Right atrium auricular region (tissue), 2 donors: ENCODE results near the gene TRPV2. TPM values are rescaled to one million over a fixed set of nuclear protein-coding genes. Genes with fewer than 3 reads are reported as not detected.

Experiments used
- DNase-seq: peaks from one replicate; pipeline ENCODE4 v3.0.0-alpha.2; 2019; ENCODE audit warnings: low spot score
- H3K27ac ChIP-seq, 2 donors: fragments of 200-600 bp; sonication (generic); 1 replicate in 1 of 2; 2 replicates in 1 of 2; pipeline ENCODE4 v1.5.1; 2016 to 2019
- H3K27me3 ChIP-seq, 2 donors: fragments of 200-600 bp; sonication (generic); one replicate each; pipeline versions ENCODE4 v1.5.1 to v1.6.0; 2017 to 2019
- H3K36me3 ChIP-seq: fragments of 200-600 bp; sonication (generic); one replicate; pipeline ENCODE4 v1.5.1; 2016
- H3K4me1 ChIP-seq, 2 donors: fragments of 200-600 bp; sonication (generic); one replicate each; pipeline versions ENCODE4 v1.5.1 to v1.6.0; 2017 to 2019
- H3K4me3 ChIP-seq, 2 donors: fragments of 200-600 bp; sonication (generic); 1 replicate in 1 of 2; 2 replicates in 1 of 2; pipeline ENCODE4 v1.5.1; 2017 to 2019; ENCODE audit warnings: mild to moderate bottlenecking in 1 of 2, moderate library complexity in 1 of 2
- H3K9me3 ChIP-seq, 2 donors: fragments of 200-600 bp; sonication (generic); one replicate each; pipeline ENCODE4 v1.5.1; 2019
- CTCF ChIP-seq, 2 donors: fragments of 200-600 bp; sonication (generic); IDR thresholded peaks; one replicate each; pipeline ENCODE4 v1.5.1; 2019; ENCODE audit warnings: antibody characterized with exemption in 2 of 2
- total RNA-seq, 2 donors: library from RNA; depleted of rRNA; stranded (reverse); fragments of >200 nt; gene quantifications; one replicate each; pipeline ENCODE4 v1.1.0, GENCODE V29; 2016

The TRPV2 gene
- total RNA-seq, 2 donors from 2014 or later, result 6.7 to 15.0 TPM

GRCh38 chr17:16470265-16470664, 54.9 kb downstream of the TRPV2 start:
- DNase-seq, result no peak
- Histone ChIP-seq H3K36me3 (no peaks in the 10 kb centered on the region), H3K27me3 (no peaks in the 10 kb centered on the region), H3K27ac (no peak overlapping the region), H3K4me3 (no peak overlapping the region), H3K9me3 (no peaks in the 10 kb centered on the region), H3K4me1 (peaks cover 0 to 27% of the 10 kb centered on the region in 2 donors)
- no peak for TF ChIP-seq CTCF (IDR thresholded peaks at IDR 0.05)

- no peak overlapping the region for H3K27ac ChIP-seq
- no peaks in the 10 kb centered on the region for H3K36me3 ChIP-seq
- no peaks in the 10 kb centered on the region for H3K27me3 ChIP-seq
- no peak overlapping the region for H3K4me3 ChIP-seq
- TF ChIP-seq CTCF (IDR thresholded peaks at IDR 0.05), result no peak
- no peaks in the 10 kb centered on the region for H3K9me3 ChIP-seq
- DNase-seq, result no peak
- peaks cover 0 to 16% of the 10 kb centered on the region in 2 donors for H3K4me1 ChIP-seq
These were observed 55.9 kb downstream of the TRPV2 start for GRCh38 chr17:16471295-16471694.

GRCh38 chr17:16472539-16472938, 57.2 kb downstream of the TRPV2 start:
- Histone ChIP-seq H3K4me3 (no peak overlapping the region), H3K36me3 (no peaks in the 10 kb centered on the region), H3K27ac (no peak overlapping the region), H3K9me3 (no peaks in the 10 kb centered on the region), H3K4me1 (peaks cover 0 to 15% of the 10 kb centered on the region in 2 donors), H3K27me3 (no peaks in the 10 kb centered on the region)
- DNase-seq, result no peak
- no peak for TF ChIP-seq CTCF (IDR thresholded peaks at IDR 0.05)

GRCh38 chr17:16473044-16474011, 58.0 kb downstream of the TRPV2 start:
- TF ChIP-seq CTCF (IDR thresholded peaks at IDR 0.05), result no peak

GRCh38 chr17:16474012-16474725, 58.8 kb downstream of the TRPV2 start:
- TF ChIP-seq CTCF (IDR thresholded peaks at IDR 0.05), result no peak
- peaks cover 0 to 17% of the 10 kb centered on the region in 2 donors for H3K4me1 ChIP-seq
- H3K9me3 ChIP-seq, result no peaks in the 10 kb centered on the region
- no peak for DNase-seq
- H3K27ac ChIP-seq, result no peak overlapping the region
- H3K4me3 ChIP-seq, result no peak overlapping the region
- H3K27me3 ChIP-seq, result no peaks in the 10 kb centered on the region
- H3K36me3 ChIP-seq, result no peaks in the 10 kb centered on the region

More at GRCh38 chr17:16473044-16474011, 58.0 kb downstream of the TRPV2 start:
- H3K27ac ChIP-seq, result no peak overlapping the region
- no peaks in the 10 kb centered on the region for H3K36me3 ChIP-seq
- H3K4me1 ChIP-seq, result peaks cover 0 to 17% of the 10 kb centered on the region in 2 donors
- H3K4me3 ChIP-seq, result no peak overlapping the region
- no peaks in the 10 kb centered on the region for H3K27me3 ChIP-seq
- no peaks in the 10 kb centered on the region for H3K9me3 ChIP-seq
- DNase-seq, result no peak
